Tibial nerve (tissue), 4 donors: Measurements from ENCODE around the gene GARS1. TPM values are rescaled to one million over a fixed set of nuclear protein-coding genes. Genes with fewer than 3 reads are reported as not detected.
"Not testable (repeated sequence)": the region's sequence is repeated elsewhere in the genome, so short reads cannot be mapped to it uniquely, and the experiment has no call there.

Experiments
- DNase-seq, 2 donors: peaks; one replicate each; pipeline ENCODE4 v3.0.0-alpha.2; 2019; ENCODE audit warnings: low spot score in 2 of 2
- H3K27ac ChIP-seq, 4 donors: fragments of 200-600 bp; sonication (generic) in 3 of 4; one replicate each; pipeline ENCODE4 v1.5.1; 2017 to 2019; ENCODE audit warnings: mild to moderate bottlenecking in 1 of 4
- H3K27me3 ChIP-seq, 2 donors: fragments of 200-600 bp; sonication (generic) in 1 of 2; one replicate each; pipeline versions ENCODE4 v1.5.1 to v1.6.0; 2017 to 2019
- H3K36me3 ChIP-seq, 3 donors: fragments of 200-600 bp; sonication (generic); one replicate each; pipeline ENCODE4 v1.5.1; 2018 to 2019
- H3K4me1 ChIP-seq, 4 donors: fragments of 200-600 bp; sonication (generic) in 3 of 4; one replicate each; pipeline ENCODE4 v1.5.1; 2017 to 2019
- H3K4me3 ChIP-seq, 4 donors: fragments of 200-600 bp; sonication (generic) in 3 of 4; one replicate each; pipeline ENCODE4 v1.5.1; 2017 to 2019; ENCODE audit warnings: mild to moderate bottlenecking in 1 of 4, moderate library complexity in 1 of 4
- H3K9me3 ChIP-seq, 4 donors: fragments of 200-600 bp; sonication (generic) in 3 of 4; one replicate each; pipeline ENCODE4 v1.5.1; 2017 to 2019
- EP300 ChIP-seq, 2 donors: sonication (generic); formaldehyde crosslinking; IDR thresholded peaks; one replicate each; pipeline ENCODE4 v1.6.1; 2017; ENCODE audit warnings: antibody characterized with exemption in 2 of 2, mild to moderate bottlenecking in 1 of 2
- POLR2A ChIP-seq, 2 donors: fragments of 450-650 bp; IDR thresholded peaks; one replicate each; pipeline ENCODE4 v1.6.1; 2017; ENCODE audit warnings: antibody characterized with exemption in 2 of 2, mild to moderate bottlenecking in 2 of 2, moderate library complexity in 2 of 2
- WGBS, 2 donors: methylation state at CpG; one replicate each; pipeline ENCODE4 v1.1.5; 2018; 5-methylcytosine and 5-hydroxymethylcytosine counted together
- total RNA-seq, 4 donors: library from RNA; depleted of rRNA; stranded (reverse); fragments of >200 nt; gene quantifications; one replicate each; pipeline ENCODE4 v1.1.0, GENCODE V29; 2016
- TF ChIP-seq, protein P1 (sequence below), 5 experiments: fragments of 200-600 bp in 3 of 5; fragments of 450-650 bp in 2 of 5; sonication (generic) in 3 of 5; IDR thresholded peaks; one replicate each; pipeline ENCODE4 v1.5.1; 2016 to 2019; ENCODE audit warnings: antibody characterized with exemption in 5 of 5, mild to moderate bottlenecking in 3 of 5, moderate library complexity in 2 of 5

Gene GARS1
- total RNA-seq, 4 donors from 2014 or later = 36.9 to 61.1 (median 55.9) TPM

DNA sequence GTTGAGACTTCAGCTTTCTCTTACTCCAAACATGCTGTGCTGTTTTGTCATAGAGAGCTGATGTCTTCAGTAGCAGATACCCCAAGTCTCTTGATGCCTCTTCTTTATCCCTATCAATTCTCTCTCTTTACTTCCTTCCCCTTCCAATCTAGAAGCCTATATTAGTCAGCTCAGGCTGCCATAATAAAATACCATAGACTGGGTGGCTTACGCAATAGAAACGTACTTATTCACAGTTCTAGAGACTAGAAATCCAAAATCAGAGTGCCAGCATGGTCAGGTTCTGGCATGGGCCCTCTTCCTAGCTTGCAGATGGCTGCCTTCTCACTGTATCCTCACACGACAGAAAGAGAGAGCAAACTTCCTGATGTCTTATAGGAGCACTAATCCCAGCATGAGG is 9.0 kb upstream of the GARS1 start:
- DNase-seq = no peak
- WGBS, 2 donors = 78 to 88% methylated on average over 3 of the region's 3 CpGs
- Histone ChIP-seq H3K27ac (no peak overlapping the region), H3K4me3 (no peak overlapping the region), H3K36me3 (peaks cover 0 to 66% (median 0%) of the 10 kb centered on the region in 3 donors), H3K27me3 (no peaks in the 10 kb centered on the region), H3K4me1 (peaks cover 0 to 6% (median 0%) of the 10 kb centered on the region in 4 donors), H3K9me3 (no peaks in the 10 kb centered on the region)
- TF ChIP-seq, protein P1, sequence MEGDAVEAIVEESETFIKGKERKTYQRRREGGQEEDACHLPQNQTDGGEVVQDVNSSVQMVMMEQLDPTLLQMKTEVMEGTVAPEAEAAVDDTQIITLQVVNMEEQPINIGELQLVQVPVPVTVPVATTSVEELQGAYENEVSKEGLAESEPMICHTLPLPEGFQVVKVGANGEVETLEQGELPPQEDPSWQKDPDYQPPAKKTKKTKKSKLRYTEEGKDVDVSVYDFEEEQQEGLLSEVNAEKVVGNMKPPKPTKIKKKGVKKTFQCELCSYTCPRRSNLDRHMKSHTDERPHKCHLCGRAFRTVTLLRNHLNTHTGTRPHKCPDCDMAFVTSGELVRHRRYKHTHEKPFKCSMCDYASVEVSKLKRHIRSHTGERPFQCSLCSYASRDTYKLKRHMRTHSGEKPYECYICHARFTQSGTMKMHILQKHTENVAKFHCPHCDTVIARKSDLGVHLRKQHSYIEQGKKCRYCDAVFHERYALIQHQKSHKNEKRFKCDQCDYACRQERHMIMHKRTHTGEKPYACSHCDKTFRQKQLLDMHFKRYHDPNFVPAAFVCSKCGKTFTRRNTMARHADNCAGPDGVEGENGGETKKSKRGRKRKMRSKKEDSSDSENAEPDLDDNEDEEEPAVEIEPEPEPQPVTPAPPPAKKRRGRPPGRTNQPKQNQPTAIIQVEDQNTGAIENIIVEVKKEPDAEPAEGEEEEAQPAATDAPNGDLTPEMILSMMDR (IDR thresholded peaks at IDR 0.05) = no peak
- no peak for TF ChIP-seq EP300 (IDR thresholded peaks at IDR 0.05)
- TF ChIP-seq POLR2A (IDR thresholded peaks at IDR 0.05) = no peak

DNA sequence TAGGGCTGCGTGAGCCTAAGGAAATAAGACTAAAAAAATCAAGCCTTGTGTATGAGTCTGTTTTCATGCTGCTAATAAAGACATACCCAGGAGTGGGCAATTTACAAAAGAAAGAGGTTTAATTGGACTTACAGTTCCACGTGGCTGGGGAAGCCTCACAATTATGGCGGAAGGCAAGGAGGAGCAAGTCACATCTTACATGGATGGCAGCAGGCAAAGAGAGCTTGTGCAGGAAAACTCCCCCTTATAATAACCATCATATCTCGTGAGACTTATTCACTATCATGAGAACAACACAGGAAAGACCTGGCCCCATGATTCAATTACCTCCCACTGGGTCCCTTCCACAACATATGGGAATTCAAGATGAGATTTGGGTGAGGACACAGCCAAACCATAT is 7.1 kb upstream of the GARS1 start:
- Histone ChIP-seq H3K36me3 (peaks cover 0 to 50% (median 0%) of the 10 kb centered on the region in 3 donors), H3K4me1 (peaks cover 0 to 16% (median 0%) of the 10 kb centered on the region in 4 donors)
- 96% methylated on average over 4 of the region's 4 CpGs for WGBS, 2 donors
- H3K27ac ChIP-seq, H3K4me3 ChIP-seq, H3K27me3 ChIP-seq, DNase-seq, H3K9me3 ChIP-seq: not testable (repeated sequence)

DNA sequence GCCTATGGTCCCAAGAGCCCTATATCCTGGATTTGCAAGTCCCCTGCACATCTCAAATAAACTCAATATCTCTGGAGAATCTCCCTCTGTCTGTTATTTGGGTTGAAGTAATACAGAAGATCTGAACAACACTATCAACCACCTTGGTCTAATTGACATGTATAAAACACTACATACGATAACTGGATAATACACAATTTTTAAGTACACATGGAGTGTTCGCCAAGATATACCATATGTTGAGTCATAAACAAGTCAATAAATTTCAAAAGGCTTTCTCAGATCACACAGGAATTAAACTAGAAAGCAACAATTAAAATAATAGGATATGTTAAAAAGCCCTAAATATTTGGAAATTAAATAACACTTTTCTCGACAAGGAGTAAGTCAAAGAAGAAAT is 5.6 kb upstream of the GARS1 start:
- no peak for DNase-seq
- Histone ChIP-seq H3K4me1 (peaks cover 0 to 30% (median 5%) of the 10 kb centered on the region in 4 donors), H3K9me3 (no peaks in the 10 kb centered on the region), H3K27ac (no peak overlapping the region), H3K27me3 (no peaks in the 10 kb centered on the region), H3K36me3 (peaks cover 0 to 34% (median 0%) of the 10 kb centered on the region in 3 donors), H3K4me3 (no peak overlapping the region)
- TF ChIP-seq POLR2A (IDR thresholded peaks at IDR 0.05) = no peak
- no peak for TF ChIP-seq EP300 (IDR thresholded peaks at IDR 0.05)
- TF ChIP-seq, protein P1 (IDR thresholded peaks at IDR 0.05) = no peak
- WGBS, 2 donors = 97 to 98% methylated on average over 3 of the region's 3 CpGs

DNA sequence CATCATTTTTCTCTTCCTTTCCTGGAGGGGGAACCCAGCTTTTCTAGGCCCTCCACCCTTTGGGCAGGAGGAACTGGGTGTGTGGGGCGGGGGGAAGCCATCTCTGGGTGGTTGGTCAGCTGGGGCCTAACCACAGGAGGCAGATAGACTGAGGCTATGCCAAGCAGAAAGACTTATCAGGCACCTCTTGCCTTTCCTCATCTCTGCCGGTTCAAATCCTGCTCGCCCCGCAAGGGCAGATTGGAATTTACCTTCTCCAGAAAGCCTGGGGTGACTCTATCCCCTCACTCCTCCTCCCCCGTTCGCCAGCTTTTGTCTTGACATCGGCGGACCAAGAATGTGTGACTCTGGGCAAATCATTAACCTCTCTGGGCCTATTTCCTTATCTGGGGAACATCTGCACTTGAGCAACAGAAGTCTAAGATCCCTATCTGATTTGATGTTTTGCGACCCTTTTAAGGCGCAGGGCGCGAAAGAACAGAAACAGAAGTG is 584 bp upstream of the GARS1 start:
- peaks cover 0 to 52% (median 11%) of the 10 kb centered on the region in 4 donors for H3K4me1 ChIP-seq
- no peaks in the 10 kb centered on the region for H3K9me3 ChIP-seq
- 0 to 2% methylated on average over 12 of the region's 12 CpGs for WGBS, 2 donors
- H3K27me3 ChIP-seq = no peaks in the 10 kb centered on the region
- TF ChIP-seq POLR2A (IDR thresholded peaks at IDR 0.05) = no peak
- TF ChIP-seq, protein P1 (IDR thresholded peaks at IDR 0.05) = no peak
- no peak for TF ChIP-seq EP300 (IDR thresholded peaks at IDR 0.05)
- DNase-seq = peak in 1 of 2 donors; percentile 17
- peaks cover 0 to 6% (median 0%) of the 10 kb centered on the region in 3 donors for H3K36me3 ChIP-seq
- H3K27ac ChIP-seq = peak overlapping the region; percentile 89 to 98 (median 96)
- H3K4me3 ChIP-seq = peak overlapping the region; percentile 92 to 99 (median 95)

DNA sequence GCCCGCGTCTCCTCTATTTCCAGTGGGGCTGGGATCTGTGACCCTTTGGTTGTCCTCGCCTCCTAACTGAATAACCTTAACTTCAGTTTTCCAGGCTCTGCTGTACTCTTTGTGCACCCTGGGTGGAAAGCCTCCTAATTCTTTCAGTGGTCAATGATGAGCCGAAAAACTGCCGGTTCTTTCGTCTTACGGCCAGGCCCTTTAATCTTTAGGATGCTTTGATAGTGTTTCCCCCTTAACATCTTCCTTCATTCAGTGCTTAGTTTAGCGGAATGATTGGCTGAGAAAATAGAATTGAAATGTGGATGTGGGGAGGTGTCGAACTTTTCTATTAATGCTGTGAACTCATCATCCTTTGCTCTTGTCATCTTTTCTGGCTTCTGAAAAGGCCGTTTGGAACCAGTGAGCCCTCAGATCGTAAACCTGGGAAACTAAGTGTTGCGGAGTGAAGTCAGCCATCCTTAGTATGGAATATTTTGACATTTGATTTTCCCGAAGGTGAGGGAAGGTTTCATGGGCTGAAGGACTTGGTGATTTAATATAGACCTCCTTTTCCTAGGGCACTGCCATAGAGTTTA is 847 bp downstream of the GARS1 start:
- H3K4me1 ChIP-seq = peaks cover 0 to 46% (median 11%) of the 10 kb centered on the region in 4 donors
- peak in 1 of 2 donors; percentile 9 for DNase-seq
- H3K4me3 ChIP-seq = peak overlapping the region; percentile 92 to 99 (median 95)
- no peaks in the 10 kb centered on the region for H3K27me3 ChIP-seq
- no peaks in the 10 kb centered on the region for H3K9me3 ChIP-seq
- H3K27ac ChIP-seq = peak overlapping the region; percentile 89 to 98 (median 96)
- peaks cover 0 to 20% (median 0%) of the 10 kb centered on the region in 3 donors for H3K36me3 ChIP-seq
- TF ChIP-seq EP300 (IDR thresholded peaks at IDR 0.05) (no peak), POLR2A (IDR thresholded peaks at IDR 0.05) (no peak)
- TF ChIP-seq, protein P1 (IDR thresholded peaks at IDR 0.05) = no peak
- WGBS, 2 donors = 0 to 2% methylated on average over 13 of the region's 13 CpGs
